Astrocyte (in vitro differentiated cells and primary cell): ENCODE measurements around the gene INPP5E. TPM values are rescaled to one million over a fixed set of nuclear protein-coding genes. Genes with fewer than 3 reads are reported as not detected.

Source experiments
- DNase-seq: peaks from one replicate; pipeline ENCODE4 v3.0.0-alpha.2; 2010; ENCODE audit warnings: low read depth
- FAIRE-seq: peaks from 2 replicates; lab custom pipeline; 2011; peaks lifted over from hg19 to GRCh38; lab: Jason Lieb, UNC
- H2AFZ ChIP-seq: 2 replicates; pipeline ENCODE4 v1.6.0; 2012; ENCODE audit warnings: low read depth, low read length, inconsistent platforms
- H3K27ac ChIP-seq: 2 replicates; pipeline ENCODE4 v1.5.1; 2011; ENCODE audit warnings: low read depth, low read length, inconsistent platforms
- H3K27me3 ChIP-seq: 2 replicates; pipeline ENCODE4 v1.6.0; 2011; ENCODE audit warnings: low read length, inconsistent platforms; ENCODE audit not compliant: insufficient read depth
- H3K36me3 ChIP-seq: 2 replicates; pipeline ENCODE4 v1.5.1; 2011; ENCODE audit warnings: low read length, inconsistent platforms; ENCODE audit not compliant: insufficient read depth
- H3K4me1 ChIP-seq: 2 replicates; pipeline ENCODE4 v1.5.1; 2011; ENCODE audit warnings: low read length, inconsistent platforms; ENCODE audit not compliant: insufficient read depth
- H3K4me2 ChIP-seq: 2 replicates; pipeline ENCODE4 v1.6.0; 2012; ENCODE audit warnings: low read length, inconsistent platforms
- H3K4me3 ChIP-seq: 2 replicates; pipeline ENCODE4 v1.5.1; 2011; ENCODE audit warnings: low read depth, mild to moderate bottlenecking, low read length, inconsistent platforms; ENCODE audit not compliant: insufficient read depth
- H3K79me2 ChIP-seq: 2 replicates; pipeline ENCODE4 v1.6.0; 2012; ENCODE audit warnings: mild to moderate bottlenecking, low read length, inconsistent platforms; ENCODE audit not compliant: insufficient read depth
- H3K9ac ChIP-seq: 2 replicates; pipeline ENCODE4 v1.6.0; 2012; ENCODE audit warnings: mild to moderate bottlenecking, low read length, inconsistent platforms
- H3K9me3 ChIP-seq: 2 replicates; pipeline ENCODE4 v1.5.1; 2012; ENCODE audit warnings: low read depth, mild to moderate bottlenecking, low read length, inconsistent platforms; ENCODE audit not compliant: insufficient read depth
- H4K20me1 ChIP-seq: 2 replicates; pipeline ENCODE4 v1.6.0; 2012; ENCODE audit warnings: low read length, inconsistent platforms; ENCODE audit not compliant: insufficient read depth
- H3K27ac Mint-ChIP-seq: one replicate; pipeline ENCODE4 v1.8.0; 2021; ENCODE audit warnings: mild to moderate bottlenecking, mixed read lengths; ENCODE audit not compliant: unreplicated experiment
- H3K27me3 Mint-ChIP-seq: one replicate; pipeline ENCODE4 v1.8.0; 2021; ENCODE audit warnings: low read depth, mixed read lengths; ENCODE audit not compliant: unreplicated experiment
- H3K36me3 Mint-ChIP-seq: one replicate; pipeline ENCODE4 v1.8.0; 2021; ENCODE audit warnings: low read depth, mixed read lengths; ENCODE audit not compliant: unreplicated experiment
- H3K4me1 Mint-ChIP-seq: one replicate; pipeline ENCODE4 v1.8.0; 2021; ENCODE audit warnings: low read depth, mixed read lengths; ENCODE audit not compliant: unreplicated experiment
- H3K4me3 Mint-ChIP-seq: one replicate; pipeline ENCODE4 v1.8.0; 2021; ENCODE audit warnings: mild to moderate bottlenecking, moderate library complexity, mixed read lengths; ENCODE audit not compliant: unreplicated experiment
- H3K9me3 Mint-ChIP-seq: one replicate; pipeline ENCODE4 v1.8.0; 2021; ENCODE audit warnings: mild to moderate bottlenecking, mixed read lengths; ENCODE audit not compliant: unreplicated experiment
- CTCF ChIP-seq: IDR thresholded peaks from 2 replicates; pipeline ENCODE4 v1.5.1; 2011; ENCODE audit warnings: low read depth, mild to moderate bottlenecking, inconsistent platforms, low read length, moderate library complexity; ENCODE audit not compliant: insufficient read depth
- EZH2 ChIP-seq: IDR thresholded peaks from 2 replicates; pipeline ENCODE4 v1.6.1; 2012; ENCODE audit warnings: mild to moderate bottlenecking, low read length, inconsistent platforms; ENCODE audit not compliant: insufficient read depth
- total RNA-seq: library from RNA; stranded (reverse); gene quantifications from 2 replicates; pipeline ENCODE4 v1.2.1, GENCODE V29; 2021

Gene INPP5E
- total RNA-seq, 1 donor from 2014 or later = 13.2 TPM

- peaks cover 17% of the 10 kb centered on the region for H4K20me1 ChIP-seq
- H3K27ac ChIP-seq = no peak overlapping the region
- H2AFZ ChIP-seq = no peak overlapping the region
- Mint-ChIP-seq H3K27me3 (no peaks in the 10 kb centered on the region), H3K4me3 (no peak overlapping the region), H3K4me1 (no peaks in the 10 kb centered on the region), H3K27ac (no peak overlapping the region), H3K36me3 (peaks cover 30% of the 10 kb centered on the region), H3K9me3 (no peaks in the 10 kb centered on the region)
- H3K4me3 ChIP-seq = no peak overlapping the region
- no peaks in the 10 kb centered on the region for H3K9me3 ChIP-seq
- no peak overlapping the region for H3K4me2 ChIP-seq
- no peaks in the 10 kb centered on the region for H3K27me3 ChIP-seq
- FAIRE-seq (no peak), DNase-seq (no peak)
- TF ChIP-seq EZH2 = no peak
- TF ChIP-seq CTCF = no peak
- no peak overlapping the region for H3K9ac ChIP-seq
- peaks cover 34% of the 10 kb centered on the region for H3K36me3 ChIP-seq
- H3K79me2 ChIP-seq = no peaks in the 10 kb centered on the region
- no peaks in the 10 kb centered on the region for H3K4me1 ChIP-seq
Measured at GRCh38 chr9:136385015-136385414, 54.6 kb downstream of the INPP5E start.

- no peak overlapping the region for H3K4me2 ChIP-seq
- no peaks in the 10 kb centered on the region for H3K79me2 ChIP-seq
- peaks cover 5% of the 10 kb centered on the region for H4K20me1 ChIP-seq
- Mint-ChIP-seq H3K27ac (no peak overlapping the region), H3K4me3 (no peak overlapping the region), H3K4me1 (no peaks in the 10 kb centered on the region), H3K9me3 (no peaks in the 10 kb centered on the region), H3K27me3 (no peaks in the 10 kb centered on the region), H3K36me3 (peaks cover 19% of the 10 kb centered on the region)
- no peaks in the 10 kb centered on the region for H3K9me3 ChIP-seq
- H3K4me1 ChIP-seq = no peaks in the 10 kb centered on the region
- no peak overlapping the region for H3K27ac ChIP-seq
- no peak overlapping the region for H2AFZ ChIP-seq
- FAIRE-seq = no peak
- DNase-seq = no peak
- peaks cover 25% of the 10 kb centered on the region for H3K36me3 ChIP-seq
- no peak overlapping the region for H3K4me3 ChIP-seq
- TF ChIP-seq EZH2 (no peak), CTCF (no peak)
- H3K9ac ChIP-seq = no peak overlapping the region
- H3K27me3 ChIP-seq = no peaks in the 10 kb centered on the region
Measured at GRCh38 chr9:136383436-136383835, 56.2 kb downstream of the INPP5E start.

GRCh38 chr9:136381966-136382513 lies 57.6 kb downstream of the INPP5E start:
- TF ChIP-seq EZH2 (no peak), CTCF (no peak)
- DNase-seq (no peak), FAIRE-seq (no peak)
- H3K9me3 ChIP-seq = no peaks in the 10 kb centered on the region
- H3K4me2 ChIP-seq = no peak overlapping the region
- no peaks in the 10 kb centered on the region for H3K27me3 ChIP-seq
- H3K4me3 ChIP-seq = no peak overlapping the region
- no peak overlapping the region for H3K27ac ChIP-seq
- H3K4me1 ChIP-seq = no peaks in the 10 kb centered on the region
- H3K79me2 ChIP-seq = no peaks in the 10 kb centered on the region
- Mint-ChIP-seq H3K36me3 (peaks cover 17% of the 10 kb centered on the region), H3K27me3 (no peaks in the 10 kb centered on the region), H3K9me3 (no peaks in the 10 kb centered on the region), H3K27ac (no peak overlapping the region), H3K4me1 (no peaks in the 10 kb centered on the region), H3K4me3 (no peak overlapping the region)
- no peak overlapping the region for H2AFZ ChIP-seq
- H3K36me3 ChIP-seq = peaks cover 20% of the 10 kb centered on the region
- no peak overlapping the region for H3K9ac ChIP-seq
- H4K20me1 ChIP-seq = peaks cover 5% of the 10 kb centered on the region
